ENCODE results near the gene DPEP3. TPM values are rescaled to one million over a fixed set of nuclear protein-coding genes. Genes with fewer than 3 reads are reported as not detected.

The DPEP3 gene
- total and polyA plus RNA-seq, 7 donors, result 0.09 to 0.46 (median 0.27) TPM; not detected in 4

DNA sequence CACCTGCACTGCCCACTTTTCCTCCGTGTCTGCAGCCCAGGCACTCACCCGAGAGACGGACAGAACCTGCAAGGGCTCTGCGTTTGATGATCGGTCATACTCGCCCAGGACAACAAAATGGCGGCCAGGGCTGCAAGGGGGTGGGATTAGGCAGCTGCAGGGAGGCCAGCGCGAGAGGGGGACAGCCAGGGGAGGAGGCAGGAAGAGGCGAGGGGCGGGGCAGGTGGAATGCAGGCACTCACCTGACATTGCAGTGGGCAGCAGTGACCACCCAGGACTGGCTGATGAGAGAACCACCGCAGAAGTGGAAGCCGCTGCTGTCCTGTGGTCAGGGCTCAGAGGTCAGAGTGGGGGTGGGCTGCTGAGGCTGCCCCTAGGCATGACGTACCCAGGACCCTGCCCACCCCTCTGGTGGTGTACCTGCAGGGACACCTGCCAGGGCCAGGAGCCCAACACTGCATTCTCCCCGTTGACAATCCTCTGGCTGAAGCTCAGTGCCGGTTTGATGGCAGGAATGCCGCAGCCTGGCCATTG lies 49.6 kb downstream of the DPEP3 start:
- TF ChIP-seq POLR2AphosphoS5 (IDR thresholded peaks at IDR 0.05), result no peak
- TF ChIP-seq EP300 (IDR thresholded peaks at IDR 0.05), result no peak
- TF ChIP-seq, protein P1, sequence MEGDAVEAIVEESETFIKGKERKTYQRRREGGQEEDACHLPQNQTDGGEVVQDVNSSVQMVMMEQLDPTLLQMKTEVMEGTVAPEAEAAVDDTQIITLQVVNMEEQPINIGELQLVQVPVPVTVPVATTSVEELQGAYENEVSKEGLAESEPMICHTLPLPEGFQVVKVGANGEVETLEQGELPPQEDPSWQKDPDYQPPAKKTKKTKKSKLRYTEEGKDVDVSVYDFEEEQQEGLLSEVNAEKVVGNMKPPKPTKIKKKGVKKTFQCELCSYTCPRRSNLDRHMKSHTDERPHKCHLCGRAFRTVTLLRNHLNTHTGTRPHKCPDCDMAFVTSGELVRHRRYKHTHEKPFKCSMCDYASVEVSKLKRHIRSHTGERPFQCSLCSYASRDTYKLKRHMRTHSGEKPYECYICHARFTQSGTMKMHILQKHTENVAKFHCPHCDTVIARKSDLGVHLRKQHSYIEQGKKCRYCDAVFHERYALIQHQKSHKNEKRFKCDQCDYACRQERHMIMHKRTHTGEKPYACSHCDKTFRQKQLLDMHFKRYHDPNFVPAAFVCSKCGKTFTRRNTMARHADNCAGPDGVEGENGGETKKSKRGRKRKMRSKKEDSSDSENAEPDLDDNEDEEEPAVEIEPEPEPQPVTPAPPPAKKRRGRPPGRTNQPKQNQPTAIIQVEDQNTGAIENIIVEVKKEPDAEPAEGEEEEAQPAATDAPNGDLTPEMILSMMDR (IDR thresholded peaks at IDR 0.05), result no peak
- no peak for TF ChIP-seq POLR2A (IDR thresholded peaks at IDR 0.05)
- Histone ChIP-seq H3K4me3 (no peak overlapping the region), H3K9me3 (no peaks in the 10 kb centered on the region), H3K27me3 (no peaks in the 10 kb centered on the region), H3K36me3 (peaks cover 8 to 50% (median 16%) of the 10 kb centered on the region in 4 donors), H3K4me1 (peaks cover 0 to 24% (median 19%) of the 10 kb centered on the region in 4 donors), H3K27ac (no peak overlapping the region)
- peak; percentile 56 for DNase-seq
- intact Hi-C loops (cut with DNase I), result loop anchor here (10.0 kb wide), 1 partner anchor 406 kb away; the partner anchor contains the start of gene RIPOR1
- 94% methylated on average over 17 of the region's 17 CpGs for WGBS, 2 donors

DNA sequence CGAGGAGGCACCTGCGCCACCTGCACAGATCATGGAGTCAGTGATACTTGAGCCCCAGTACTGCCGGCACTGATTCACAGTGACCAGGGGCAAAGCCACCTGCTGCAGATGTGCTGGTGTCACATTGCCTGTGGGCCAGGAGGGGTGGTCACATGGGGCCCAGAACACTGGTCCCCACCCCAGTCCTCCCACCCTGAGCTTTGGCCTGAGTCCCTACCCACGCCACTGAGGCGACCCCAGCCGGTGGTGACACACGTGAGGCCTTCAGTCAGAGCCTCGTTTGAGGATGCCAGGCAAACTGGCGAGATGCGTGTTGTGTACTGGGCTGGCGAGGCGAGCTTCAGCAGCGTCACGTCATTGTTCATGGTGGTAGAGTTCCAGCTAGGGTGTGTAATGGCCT lies 50.1 kb downstream of the DPEP3 start:
- TF ChIP-seq POLR2AphosphoS5 (IDR thresholded peaks at IDR 0.05) (no peak), EP300 (IDR thresholded peaks at IDR 0.05) (no peak), POLR2A (IDR thresholded peaks at IDR 0.05) (no peak)
- TF ChIP-seq, protein P1 (IDR thresholded peaks at IDR 0.05), result no peak
- intact Hi-C loops (cut with DNase I), result loop anchor here (10.0 kb wide), 1 partner anchor 405 kb away; the partner anchor contains the start of gene RIPOR1
- Histone ChIP-seq H3K9me3 (no peaks in the 10 kb centered on the region), H3K27me3 (no peaks in the 10 kb centered on the region), H3K36me3 (peaks cover 8 to 50% (median 16%) of the 10 kb centered on the region in 4 donors), H3K4me1 (peaks cover 0 to 22% (median 16%) of the 10 kb centered on the region in 4 donors), H3K4me3 (no peak overlapping the region), H3K27ac (no peak overlapping the region)
- peak; percentile 61 for DNase-seq
- WGBS, 2 donors, result 94 to 96% methylated on average over 14 of the region's 14 CpGs

DNA sequence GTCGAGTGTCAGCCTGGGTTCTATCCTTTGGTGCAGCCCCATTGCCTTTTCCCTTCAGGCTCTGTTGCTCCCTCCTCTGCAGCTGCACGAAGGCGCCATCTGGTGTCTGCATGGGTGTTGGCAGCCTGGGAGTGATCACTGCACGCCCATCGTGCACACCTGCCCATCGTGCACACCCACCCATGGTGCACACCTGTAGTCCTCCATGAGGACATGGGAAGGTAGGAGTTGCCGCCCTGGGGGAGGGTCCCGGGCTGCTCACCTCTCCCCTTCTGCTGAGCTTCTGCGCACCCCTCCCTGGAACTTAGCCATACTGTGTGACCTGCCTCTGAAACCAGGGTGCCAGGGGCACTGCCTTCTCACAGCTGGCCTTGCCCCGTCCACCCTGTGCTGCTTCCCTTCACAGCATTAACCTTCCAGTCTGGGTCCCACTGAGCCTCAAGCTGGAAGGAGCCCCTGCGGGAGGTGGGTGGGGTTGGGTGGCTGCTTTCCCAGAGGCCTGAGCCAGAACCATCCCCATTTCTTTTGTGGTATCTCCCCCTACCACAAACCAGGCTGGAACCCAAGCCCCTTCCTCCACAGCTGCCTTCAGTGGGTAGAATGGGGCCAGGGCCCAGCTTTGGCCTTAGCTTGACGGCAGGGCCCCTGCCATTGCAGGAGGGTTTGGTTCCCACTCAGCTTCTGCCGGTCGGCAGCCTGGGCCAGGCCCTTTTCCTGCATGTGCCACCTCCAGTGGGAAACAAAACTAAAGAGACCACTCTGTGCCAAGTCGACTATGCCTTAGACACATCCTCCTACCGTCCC lies 51.5 kb downstream of the DPEP3 start:
- WGBS, 2 donors, result 45 to 56% methylated on average over 16 of the region's 16 CpGs
- Histone ChIP-seq H3K9me3 (no peaks in the 10 kb centered on the region), H3K27me3 (no peaks in the 10 kb centered on the region), H3K36me3 (peaks cover 8 to 45% (median 17%) of the 10 kb centered on the region in 4 donors), H3K4me1 (peaks cover 0 to 15% (median 10%) of the 10 kb centered on the region in 4 donors), H3K4me3 (no peak overlapping the region), H3K27ac (no peak overlapping the region)
- peak; percentile 84 for DNase-seq
- intact Hi-C loops (cut with DNase I), result loop anchor here (1.0 to 5.0 kb wide), 2 partner anchors 45 to 111 kb away; no protein-coding TSS in a partner anchor
- TF ChIP-seq EP300 (IDR thresholded peaks at IDR 0.05), result no peak
- TF ChIP-seq, protein P1 (IDR thresholded peaks at IDR 0.05), result peak; percentile 53 to 76 (median 68)
- TF ChIP-seq POLR2AphosphoS5 (IDR thresholded peaks at IDR 0.05), result no peak

DNA sequence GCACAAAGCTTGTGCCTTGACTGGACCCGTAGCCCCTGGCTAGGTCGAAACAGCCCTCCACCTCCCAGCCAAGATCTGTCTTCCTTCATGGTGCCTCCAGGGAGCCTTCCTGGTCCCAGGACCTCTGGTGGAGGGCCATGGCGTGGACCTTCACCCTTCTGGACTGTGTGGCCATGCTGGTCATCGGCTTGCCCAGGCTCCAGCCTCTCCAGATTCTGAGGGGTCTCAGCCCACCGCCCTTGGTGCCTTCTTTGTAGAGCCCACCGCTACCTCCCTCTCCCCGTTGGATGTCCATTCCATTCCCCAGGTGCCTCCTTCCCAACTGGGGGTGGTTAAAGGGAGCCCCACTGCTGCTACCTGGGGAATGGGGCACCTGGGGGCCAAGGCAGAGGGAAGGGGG lies 52.2 kb downstream of the DPEP3 start:
- H3K4me1 ChIP-seq, result peaks cover 0 to 20% (median 11%) of the 10 kb centered on the region in 4 donors
- 66 to 82% methylated on average over 7 of the region's 7 CpGs for WGBS, 2 donors
- DNase-seq, result no peak
- no peak for TF ChIP-seq EP300 (IDR thresholded peaks at IDR 0.05)
- TF ChIP-seq, protein P1 (IDR thresholded peaks at IDR 0.05), result no peak
- TF ChIP-seq POLR2A (IDR thresholded peaks at IDR 0.05), result no peak
- TF ChIP-seq POLR2AphosphoS5 (IDR thresholded peaks at IDR 0.05), result no peak
- H3K36me3 ChIP-seq, result peaks cover 8 to 52% (median 19%) of the 10 kb centered on the region in 4 donors
- intact Hi-C loops (cut with DNase I), result loop anchor here (1.0 to 5.0 kb wide), 2 partner anchors 45 to 111 kb away; no protein-coding TSS in a partner anchor
- no peak overlapping the region for H3K27ac ChIP-seq
- no peaks in the 10 kb centered on the region for H3K27me3 ChIP-seq
- no peaks in the 10 kb centered on the region for H3K9me3 ChIP-seq
- H3K4me3 ChIP-seq, result no peak overlapping the region

Measured in sigmoid colon (tissue), 7 donors.